HL-60 (cell line): ENCODE data around the gene LIX1.

ENCODE experiments used
- DNase-seq, 2 experiments: peaks; one replicate each; pipeline ENCODE4 v3.0.0-alpha.2; 2010 to 2020; ENCODE audit warnings: low read depth in 1 of 2, low spot score in 1 of 2
- H3K27ac ChIP-seq: fragments of 250-450 bp; sonication (Bioruptor Pico); replicated peaks from 2 replicates; pipeline ENCODE4 v1.5.1; 2020; ENCODE audit warnings: mild to moderate bottlenecking, moderate library complexity
- H3K27me3 ChIP-seq: fragments of 250-450 bp; sonication (Bioruptor Pico); 2 replicates; pipeline ENCODE4 v1.5.1; 2021; ENCODE audit warnings: mild to moderate bottlenecking, moderate library complexity; ENCODE audit not compliant: insufficient read depth, poor library complexity, severe bottlenecking
- H3K4me3 ChIP-seq: replicated peaks from 2 replicates; pipeline ENCODE4 v1.5.1; 2011; ENCODE audit warnings: mild to moderate bottlenecking, control low read depth, low read length; ENCODE audit not compliant: insufficient read depth
- CTCF ChIP-seq: IDR thresholded peaks from one replicate; pipeline ENCODE4 v1.5.1; 2011; ENCODE audit warnings: low read length, control low read depth, inconsistent platforms; ENCODE audit not compliant: insufficient read depth
- GABPA ChIP-seq: IDR thresholded peaks from 2 replicates; pipeline ENCODE4 v1.6.1; 2012; ENCODE audit warnings: low read depth
- POLR2AphosphoS5 ChIP-seq: IDR thresholded peaks from 2 replicates; pipeline ENCODE4 v1.6.1; 2012; ENCODE audit warnings: low read depth
- REST ChIP-seq: IDR thresholded peaks from 2 replicates; pipeline ENCODE4 v1.6.1; 2012; ENCODE audit warnings: low read depth; ENCODE audit not compliant: insufficient replicate concordance
- SPI1 ChIP-seq: IDR thresholded peaks from 2 replicates; pipeline ENCODE4 v1.6.1; 2012; ENCODE audit warnings: low read depth, mild to moderate bottlenecking, borderline replicate concordance

The LIX1 gene

DNA sequence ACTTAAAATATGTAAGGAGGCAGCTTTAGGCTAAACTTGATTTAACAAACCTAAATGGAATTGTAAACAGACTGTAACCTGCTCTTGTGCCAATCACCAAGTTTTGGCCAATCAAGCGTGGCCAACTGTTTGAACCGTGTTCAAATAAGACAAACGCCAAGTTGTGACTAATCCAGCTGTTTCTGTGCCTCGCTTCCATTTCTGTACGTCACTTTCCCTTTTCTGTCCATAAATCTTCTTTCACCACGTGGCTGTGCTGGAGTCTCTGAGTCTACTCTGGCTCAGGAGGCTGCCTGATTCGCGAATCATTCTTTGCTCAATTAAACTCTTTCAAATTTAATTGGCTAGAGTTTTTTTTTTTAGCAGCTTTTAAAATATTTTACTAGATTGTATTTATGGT, 71.3 kb downstream of the LIX1 start:
- TF ChIP-seq CTCF, result no peak
- TF ChIP-seq SPI1, result no peak
- TF ChIP-seq REST, result no peak
- TF ChIP-seq POLR2AphosphoS5, result no peak
- no peak for TF ChIP-seq GABPA
- no peak overlapping the region for H3K27ac ChIP-seq
- DNase-seq, result no peak
- no peaks in the 10 kb centered on the region for H3K27me3 ChIP-seq
- no peak overlapping the region for H3K4me3 ChIP-seq

DNA sequence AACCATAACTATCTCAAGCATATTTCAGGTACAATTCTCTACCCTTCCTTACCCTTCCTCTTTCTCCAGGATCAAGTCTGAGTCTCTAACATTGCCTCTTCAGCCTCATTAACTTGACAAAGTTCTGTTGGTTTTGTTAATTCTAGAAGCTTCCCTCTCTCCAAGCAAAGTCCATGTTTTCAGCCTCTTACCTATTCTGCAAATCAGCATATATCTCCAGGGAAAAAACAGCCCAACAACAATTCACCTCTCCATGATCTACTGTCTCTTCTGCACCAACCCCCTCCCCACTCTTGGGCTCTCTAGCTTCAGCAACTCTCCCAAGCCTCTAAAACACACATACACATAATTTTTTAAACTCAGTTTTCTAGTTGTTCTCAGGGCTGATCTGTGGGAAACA, 72.2 kb downstream of the LIX1 start:
- Histone ChIP-seq H3K4me3 (no peak overlapping the region), H3K27ac (no peak overlapping the region), H3K27me3 (no peaks in the 10 kb centered on the region)
- DNase-seq, result no peak
- TF ChIP-seq CTCF (no peak), GABPA (no peak), SPI1 (no peak), REST (no peak), POLR2AphosphoS5 (no peak)

GRCh38 chr5:97067296-97067850, 75.0 kb downstream of the LIX1 start:
- TF ChIP-seq GABPA (no peak), SPI1 (no peak), CTCF (no peak), POLR2AphosphoS5 (no peak), REST (no peak)
- Histone ChIP-seq H3K27ac (no peak overlapping the region), H3K27me3 (no peaks in the 10 kb centered on the region), H3K4me3 (no peak overlapping the region)
- no peak for DNase-seq
